Mammary epithelial cell (primary cell): ENCODE data around the gene M1AP.

ENCODE experiments used
- EZH2 ChIP-seq: IDR thresholded peaks from 2 replicates; pipeline ENCODE4 v1.6.1; 2012; ENCODE audit warnings: low read length, inconsistent platforms, borderline replicate concordance
- TF ChIP-seq, protein P1 (sequence below), 2 donors: IDR thresholded peaks in 1 of 2; conservative IDR thresholded peaks in 1 of 2; 2 replicates each; pipeline ENCODE4 v1.5.1; 2011 to 2012; ENCODE audit warnings: inconsistent platforms in 2 of 2, low read length in 2 of 2, mild to moderate bottlenecking in 2 of 2, control low read depth in 1 of 2, low read depth in 1 of 2; ENCODE audit not compliant: insufficient read depth in 1 of 2; ENCODE audit errors: extremely low read depth in 1 of 2

DNA sequence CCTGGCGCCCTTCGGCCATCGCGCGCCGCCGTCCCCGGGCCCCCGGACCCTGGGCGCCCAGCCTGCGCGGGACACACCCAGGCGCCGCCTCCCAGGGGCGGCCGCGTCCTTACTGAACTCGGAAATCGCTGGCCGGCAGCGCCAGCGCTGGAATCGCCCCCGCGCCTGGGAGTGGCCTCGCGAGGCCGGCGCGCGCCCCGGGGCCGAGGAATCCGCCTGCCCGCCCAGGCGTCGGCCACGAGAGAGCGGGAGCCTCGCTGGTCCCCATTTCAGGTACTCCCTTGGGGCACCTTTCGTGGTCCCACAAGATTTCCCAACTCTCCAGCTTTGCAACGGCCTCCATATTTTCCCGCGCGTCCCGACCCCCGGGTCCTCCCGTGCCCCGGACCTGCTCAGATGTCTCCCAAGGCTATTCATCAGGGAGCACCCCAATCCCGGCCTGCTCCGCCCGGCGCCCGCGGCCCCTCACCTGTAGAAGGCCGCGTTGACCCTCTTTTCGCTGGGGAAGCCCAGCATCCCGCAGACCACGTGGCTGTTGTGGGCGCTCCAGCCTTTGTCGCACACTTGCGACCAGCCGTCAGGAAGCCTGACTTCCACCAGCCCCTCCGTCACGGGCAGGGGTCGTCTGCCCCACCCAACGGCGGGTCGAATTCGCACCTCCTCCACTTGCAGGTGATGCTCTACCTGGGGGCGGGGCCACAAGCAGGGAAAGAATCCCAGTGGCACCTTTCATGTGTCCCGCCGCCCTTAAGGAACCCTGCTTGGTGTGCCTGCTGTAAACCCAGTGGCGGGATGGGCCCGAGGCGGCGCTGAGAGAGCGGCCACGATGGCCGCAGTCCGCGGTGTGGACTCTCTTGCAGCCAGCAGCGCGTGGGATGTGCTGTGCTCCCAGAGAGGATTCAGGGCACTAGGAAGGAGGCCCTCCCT, 99.0 kb downstream of the M1AP start:
- TF ChIP-seq, protein P1, sequence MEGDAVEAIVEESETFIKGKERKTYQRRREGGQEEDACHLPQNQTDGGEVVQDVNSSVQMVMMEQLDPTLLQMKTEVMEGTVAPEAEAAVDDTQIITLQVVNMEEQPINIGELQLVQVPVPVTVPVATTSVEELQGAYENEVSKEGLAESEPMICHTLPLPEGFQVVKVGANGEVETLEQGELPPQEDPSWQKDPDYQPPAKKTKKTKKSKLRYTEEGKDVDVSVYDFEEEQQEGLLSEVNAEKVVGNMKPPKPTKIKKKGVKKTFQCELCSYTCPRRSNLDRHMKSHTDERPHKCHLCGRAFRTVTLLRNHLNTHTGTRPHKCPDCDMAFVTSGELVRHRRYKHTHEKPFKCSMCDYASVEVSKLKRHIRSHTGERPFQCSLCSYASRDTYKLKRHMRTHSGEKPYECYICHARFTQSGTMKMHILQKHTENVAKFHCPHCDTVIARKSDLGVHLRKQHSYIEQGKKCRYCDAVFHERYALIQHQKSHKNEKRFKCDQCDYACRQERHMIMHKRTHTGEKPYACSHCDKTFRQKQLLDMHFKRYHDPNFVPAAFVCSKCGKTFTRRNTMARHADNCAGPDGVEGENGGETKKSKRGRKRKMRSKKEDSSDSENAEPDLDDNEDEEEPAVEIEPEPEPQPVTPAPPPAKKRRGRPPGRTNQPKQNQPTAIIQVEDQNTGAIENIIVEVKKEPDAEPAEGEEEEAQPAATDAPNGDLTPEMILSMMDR (conservative IDR thresholded peaks at IDR 0.05 in 1 of 2, IDR thresholded peaks at IDR 0.05 in 1 of 2; ENCODE audit: extremely low read depth in 1 of 2, insufficient read depth in 1 of 2, low read depth in 1 of 2, low read length in 2 of 2) = no peak
- TF ChIP-seq EZH2 = no peak
